Hematopoietic multipotent progenitor cell treated with erythropoietin and hydrocortisone succinate and interleukin-3 and kit ligand, for 8 days (in vitro differentiated cells): Measurements from ENCODE around the gene PPP1R9A.
A peak's percentile ranks its signal among the peaks of the same experiment; 100 is the strongest.

Source experiments
- DNase-seq: peaks from one replicate; pipeline ENCODE4 v3.0.0-alpha.2; 2015

Gene PPP1R9A

GRCh38 chr7:95209788-95210187, 302.4 kb downstream of the PPP1R9A start:
- no peak for DNase-seq

GRCh38 chr7:95213148-95213547, 305.8 kb downstream of the PPP1R9A start:
- DNase-seq, result no peak

GRCh38 chr7:95213809-95214492, 306.6 kb downstream of the PPP1R9A start:
- DNase-seq, result no peak

- DNase-seq, result no peak
Observed at GRCh38 chr7:95219721-95220120, 312.3 kb downstream of the PPP1R9A start.

- DNase-seq, result no peak
Observed at GRCh38 chr7:95220328-95220727, 312.9 kb downstream of the PPP1R9A start.

- DNase-seq, result no peak
Observed at GRCh38 chr7:95225301-95225700, 317.9 kb downstream of the PPP1R9A start.

GRCh38 chr7:95229301-95229700, 321.9 kb downstream of the PPP1R9A start:
- no peak for DNase-seq

- DNase-seq, result no peak
Observed at GRCh38 chr7:95238252-95238943, 331.0 kb downstream of the PPP1R9A start.

- no peak for DNase-seq
Observed at GRCh38 chr7:95240921-95241320, 333.5 kb downstream of the PPP1R9A start.

- DNase-seq, result no peak
Observed at GRCh38 chr7:95242266-95242665, 334.9 kb downstream of the PPP1R9A start.

- DNase-seq, result no peak
Observed at GRCh38 chr7:95244616-95245015, 337.2 kb downstream of the PPP1R9A start.

GRCh38 chr7:95245828-95246500, 338.6 kb downstream of the PPP1R9A start:
- DNase-seq, result no peak

- peak; percentile 50 for DNase-seq
Observed at GRCh38 chr7:95246831-95247370, 339.5 kb downstream of the PPP1R9A start.

GRCh38 chr7:95250571-95250970, 343.2 kb downstream of the PPP1R9A start:
- no peak for DNase-seq

GRCh38 chr7:95251966-95252365, 344.6 kb downstream of the PPP1R9A start:
- no peak for DNase-seq

GRCh38 chr7:95253986-95254385, 346.6 kb downstream of the PPP1R9A start:
- DNase-seq, result no peak

GRCh38 chr7:95255691-95256090, 348.3 kb downstream of the PPP1R9A start:
- DNase-seq, result no peak

- no peak for DNase-seq
Observed at GRCh38 chr7:95261895-95262415, 354.6 kb downstream of the PPP1R9A start.

- no peak for DNase-seq
Observed at GRCh38 chr7:95262875-95263274, 355.5 kb downstream of the PPP1R9A start.

GRCh38 chr7:95263785-95264362, 356.5 kb downstream of the PPP1R9A start:
- no peak for DNase-seq

- no peak for DNase-seq
Observed at GRCh38 chr7:95264363-95264891, 357.0 kb downstream of the PPP1R9A start.

- no peak for DNase-seq
Observed at GRCh38 chr7:95265634-95266033, 358.2 kb downstream of the PPP1R9A start.

GRCh38 chr7:95267754-95268153, 360.4 kb downstream of the PPP1R9A start:
- DNase-seq, result no peak
